GM23248 (cell line): ENCODE results near the gene GNB2. TPM values are rescaled to one million over a fixed set of nuclear protein-coding genes. Genes with fewer than 3 reads are reported as not detected.

ENCODE experiments used
- DNase-seq: peaks from one replicate; pipeline ENCODE4 v3.0.0-alpha.2; 2015
- H2AFZ ChIP-seq: fragments of 200-600 bp; sonication (generic); 2 replicates; pipeline ENCODE4 v1.6.1; 2016; ENCODE audit warnings: antibody characterized with exemption
- H3F3A ChIP-seq: fragments of 200-600 bp; sonication (generic); 2 replicates; pipeline ENCODE4 v1.6.1; 2016; ENCODE audit warnings: mild to moderate bottlenecking, antibody characterized with exemption, mixed run types; ENCODE audit not compliant: insufficient read depth
- H3K27ac ChIP-seq: fragments of 200-600 bp; sonication (generic); 2 replicates; pipeline ENCODE4 v1.5.1; 2016; ENCODE audit warnings: mild to moderate bottlenecking
- H3K27me3 ChIP-seq: fragments of 200-600 bp; sonication (generic); replicated peaks from 2 replicates; pipeline ENCODE4 v1.6.1; 2016; ENCODE audit warnings: mild to moderate bottlenecking; ENCODE audit not compliant: insufficient read depth
- H3K36me3 ChIP-seq: fragments of 200-600 bp; sonication (generic); 2 replicates; pipeline ENCODE4 v1.6.1; 2016; ENCODE audit warnings: low read depth, mild to moderate bottlenecking
- H3K4me1 ChIP-seq: fragments of 200-600 bp; sonication (generic); 2 replicates; pipeline ENCODE4 v1.6.1; 2016; ENCODE audit warnings: mild to moderate bottlenecking; ENCODE audit not compliant: insufficient read depth
- H3K4me2 ChIP-seq: fragments of 200-600 bp; sonication (generic); one replicate; pipeline ENCODE4 v1.6.1; 2016; ENCODE audit warnings: mild to moderate bottlenecking; ENCODE audit not compliant: unreplicated experiment
- H3K4me3 ChIP-seq: fragments of 200-600 bp; sonication (generic); 2 replicates; pipeline ENCODE4 v1.5.1; 2016; ENCODE audit warnings: mild to moderate bottlenecking
- H3K79me2 ChIP-seq: fragments of 200-600 bp; sonication (generic); 2 replicates; pipeline ENCODE4 v1.6.1; 2016; ENCODE audit warnings: mild to moderate bottlenecking; ENCODE audit not compliant: insufficient read depth
- H3K9ac ChIP-seq: fragments of 200-600 bp; sonication (generic); 2 replicates; pipeline ENCODE4 v1.6.1; 2016; ENCODE audit warnings: mild to moderate bottlenecking
- H3K9me2 ChIP-seq: fragments of 200-600 bp; sonication (generic); 2 replicates; pipeline ENCODE4 v1.6.1; 2016; ENCODE audit warnings: mixed run types, mild to moderate bottlenecking, moderate library complexity; ENCODE audit not compliant: insufficient read depth
- H3K9me3 ChIP-seq: fragments of 200-600 bp; sonication (generic); one replicate; pipeline ENCODE4 v1.6.1; 2017; ENCODE audit warnings: low read depth
- H4K20me1 ChIP-seq: fragments of 200-600 bp; sonication (generic); 2 replicates; pipeline ENCODE4 v1.6.0; 2016; ENCODE audit not compliant: insufficient read depth
- EZH2 ChIP-seq: fragments of 200-600 bp; sonication (generic); IDR thresholded peaks from 2 replicates; pipeline ENCODE4 v1.6.1; 2018; ENCODE audit warnings: antibody characterized with exemption, mild to moderate bottlenecking; ENCODE audit not compliant: insufficient read depth, poor library complexity, severe bottlenecking
- EZH2phosphoT487 ChIP-seq: fragments of 200-600 bp; sonication (generic); IDR thresholded peaks from 2 replicates; pipeline ENCODE4 v1.6.1; 2018; ENCODE audit warnings: antibody characterized with exemption, moderate library complexity, mild to moderate bottlenecking, low read depth; ENCODE audit not compliant: insufficient read depth
- WGBS, 2 experiments: methylation state at CpG; one replicate each; pipeline ENCODE4 v1.1.6; 2015 to 2017; ENCODE audit warnings: low lambda C conversion rate in 2 of 2, low coverage in 1 of 2; ENCODE audit errors: missing lambda C conversion rate in 2 of 2; 5-methylcytosine and 5-hydroxymethylcytosine counted together
- in situ Hi-C: fragments of 300-500 bp; cut with MboI; formaldehyde crosslinking; loops from 2 replicates; pipeline ENCODE4 v1.15.0; 2020
- polyA plus RNA-seq: library from polyadenylated mRNA; unstranded; fragments of >200 nt; fragmentation: Nextera tagmentation; extraction: Ambion mirVana; gene quantifications from 2 replicates; pipeline ENCODE4 v1.2.1, GENCODE V29; 2016
- total RNA-seq: library from RNA; depleted of rRNA; stranded (reverse); fragments of >200 nt; shearing (Covaris generic); gene quantifications from 2 replicates; pipeline ENCODE4 v1.2.3, GENCODE V29; 2014

GNB2 gene
- total and polyA plus RNA-seq, 2 experiments from 2014 or later, result 89.8 to 132 TPM

DNA sequence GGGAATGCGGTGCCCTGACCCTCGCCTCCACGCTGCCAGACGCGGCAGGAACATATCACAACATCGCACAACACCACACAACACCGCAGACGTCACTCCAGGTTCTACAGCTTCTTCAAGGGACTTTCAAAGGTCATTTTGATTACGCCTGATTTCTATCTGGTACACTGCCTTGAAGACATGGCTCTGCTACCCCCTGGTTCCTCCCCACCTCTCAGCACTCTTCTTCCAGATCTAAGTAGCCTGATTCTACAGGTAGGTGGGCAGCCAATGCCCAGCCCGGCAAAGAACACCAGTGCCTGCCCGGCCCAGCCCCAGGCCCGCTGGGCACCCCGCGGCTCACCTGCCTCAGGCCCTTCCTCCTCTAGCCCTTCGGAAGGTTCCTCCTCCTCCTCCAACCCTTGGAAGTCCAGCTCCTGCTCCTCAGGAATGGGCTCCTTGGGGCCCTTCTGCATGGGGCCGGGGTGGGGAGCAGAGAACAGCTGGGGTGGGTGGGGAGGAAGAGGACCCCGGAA, 12.1 kb downstream of the GNB2 start:
- TF ChIP-seq EZH2phosphoT487 (no peak), EZH2 (no peak)
- no peak overlapping the region for H3K4me3 ChIP-seq
- H3K27ac ChIP-seq, result no peak overlapping the region
- 0 out of 2 replicates have a peak, but pooled peaks cover 8% of the 10 kb centered on the region for H3K4me1 ChIP-seq
- in situ Hi-C loops, result no loop called here
- H3K9ac ChIP-seq, result no peak overlapping the region
- H2AFZ ChIP-seq, result no peak overlapping the region
- no peak for DNase-seq
- H3K79me2 ChIP-seq, result peaks cover 30% of the 10 kb centered on the region
- H4K20me1 ChIP-seq, result peaks cover under 1% of the 10 kb centered on the region; the same call in 1 of the 2 replicates
- no peaks in the 10 kb centered on the region for H3K9me2 ChIP-seq
- no peaks in the 10 kb centered on the region for H3F3A ChIP-seq
- no peaks in the 10 kb centered on the region; the same call in 1 of the 2 replicates for H3K36me3 ChIP-seq
- 87 to 89% methylated on average over 16 to 17 of the region's 17 CpGs for WGBS, 2 experiments
- no peaks in the 10 kb centered on the region for H3K9me3 ChIP-seq
- H3K27me3 ChIP-seq, result no peaks in the 10 kb centered on the region
- no peak overlapping the region for H3K4me2 ChIP-seq

DNA sequence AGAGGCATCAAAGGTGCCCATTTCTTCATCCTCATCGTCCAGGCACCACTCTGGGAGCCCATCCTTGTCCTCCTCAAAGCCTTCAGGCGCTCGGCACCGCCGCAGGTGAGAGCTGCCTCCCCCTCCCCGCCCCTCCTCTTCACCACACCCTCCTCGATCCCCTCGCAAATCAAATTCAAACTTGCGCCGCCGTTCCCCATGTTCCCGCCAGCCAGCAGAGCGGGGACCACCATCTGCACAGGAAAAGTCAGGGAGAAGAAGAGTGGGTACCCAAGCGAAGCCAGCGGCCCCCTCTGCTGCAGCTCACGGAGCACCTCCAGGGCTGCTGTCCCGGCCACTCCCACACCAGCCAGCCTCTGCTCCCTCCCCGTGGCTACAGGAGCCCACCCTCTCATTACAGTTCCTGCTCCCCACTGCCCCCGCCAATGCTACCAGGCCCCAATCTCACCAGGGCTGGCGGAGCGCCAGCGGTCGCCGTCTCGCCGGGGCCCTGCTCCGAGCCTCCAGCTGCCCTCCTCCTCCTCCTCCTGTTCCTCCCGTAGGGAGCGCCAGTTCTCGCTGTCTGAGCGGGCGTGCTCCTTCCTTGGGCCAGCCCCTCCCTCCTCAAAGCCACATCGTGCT, 12.8 kb downstream of the GNB2 start:
- Histone ChIP-seq H3K27me3 (no peaks in the 10 kb centered on the region), H3K9ac (no peak overlapping the region), H4K20me1 (peaks cover 6% of the 10 kb centered on the region; the same call in 1 of the 2 replicates), H3F3A (no peaks in the 10 kb centered on the region), H3K4me3 (no peak overlapping the region), H3K9me3 (no peaks in the 10 kb centered on the region), H3K4me1 (0 out of 2 replicates have a peak, but pooled peaks cover 8% of the 10 kb centered on the region), H3K36me3 (no peaks in the 10 kb centered on the region; the same call in 1 of the 2 replicates), H3K79me2 (peaks cover 37% of the 10 kb centered on the region), H2AFZ (no peak overlapping the region), H3K4me2 (no peak overlapping the region), H3K9me2 (no peaks in the 10 kb centered on the region), H3K27ac (no peak overlapping the region)
- no peak for DNase-seq
- in situ Hi-C loops, result no loop called here
- 90% methylated on average over 21 to 33 of the region's 33 CpGs for WGBS, 2 experiments
- TF ChIP-seq EZH2phosphoT487 (no peak), EZH2 (no peak)

- no peaks in the 10 kb centered on the region for H3K9me3 ChIP-seq
- H3K4me1 ChIP-seq, result peaks cover 8% of the 10 kb centered on the region; the same call in 1 of the 2 replicates
- H3K79me2 ChIP-seq, result peaks cover 42% of the 10 kb centered on the region
Measured at GRCh38 chr7:100686822-100687211, 13.3 kb downstream of the GNB2 start.

GRCh38 chr7:100687261-100687660, 13.7 kb downstream of the GNB2 start:
- Histone ChIP-seq H3K27ac (no peak overlapping the region), H3K9me2 (no peaks in the 10 kb centered on the region), H3F3A (peaks cover 4% of the 10 kb centered on the region; the same call in 1 of the 2 replicates), H3K27me3 (no peaks in the 10 kb centered on the region), H4K20me1 (peaks cover 6% of the 10 kb centered on the region; the same call in 1 of the 2 replicates), H3K4me1 (peaks cover 13% of the 10 kb centered on the region), H3K36me3 (no peaks in the 10 kb centered on the region; the same call in 1 of the 2 replicates), H3K9ac (no peak overlapping the region), H3K4me2 (no peak overlapping the region), H2AFZ (no peak overlapping the region), H3K4me3 (no peak overlapping the region), H3K9me3 (no peaks in the 10 kb centered on the region), H3K79me2 (peaks cover 46% of the 10 kb centered on the region)
- TF ChIP-seq EZH2 (no peak), EZH2phosphoT487 (no peak)
- in situ Hi-C loops, result no loop called here
- WGBS, 2 experiments, result 89 to 99% methylated on average over 10 to 22 of the region's 22 CpGs
- DNase-seq, result no peak

More at GRCh38 chr7:100686822-100687211, 13.3 kb downstream of the GNB2 start:
- no peak overlapping the region for H3K4me3 ChIP-seq
- no peak for TF ChIP-seq EZH2
- TF ChIP-seq EZH2phosphoT487, result no peak
- H2AFZ ChIP-seq, result no peak overlapping the region
- H3K27ac ChIP-seq, result no peak overlapping the region
- H3K4me2 ChIP-seq, result no peak overlapping the region
- H3F3A ChIP-seq, result 0 out of 2 replicates have a peak, but pooled peaks cover under 1% of the 10 kb centered on the region
- no peak for DNase-seq
- peaks cover 6% of the 10 kb centered on the region; the same call in 1 of the 2 replicates for H4K20me1 ChIP-seq
- WGBS, 2 experiments, result 93 to 94% methylated on average over 17 of the region's 17 CpGs
- in situ Hi-C loops, result no loop called here
- H3K9ac ChIP-seq, result no peak overlapping the region
- no peaks in the 10 kb centered on the region for H3K27me3 ChIP-seq
- H3K9me2 ChIP-seq, result no peaks in the 10 kb centered on the region
- H3K36me3 ChIP-seq, result no peaks in the 10 kb centered on the region; the same call in 1 of the 2 replicates
